ENCODE results near the gene CPSF3.

Gene CPSF3

DNA sequence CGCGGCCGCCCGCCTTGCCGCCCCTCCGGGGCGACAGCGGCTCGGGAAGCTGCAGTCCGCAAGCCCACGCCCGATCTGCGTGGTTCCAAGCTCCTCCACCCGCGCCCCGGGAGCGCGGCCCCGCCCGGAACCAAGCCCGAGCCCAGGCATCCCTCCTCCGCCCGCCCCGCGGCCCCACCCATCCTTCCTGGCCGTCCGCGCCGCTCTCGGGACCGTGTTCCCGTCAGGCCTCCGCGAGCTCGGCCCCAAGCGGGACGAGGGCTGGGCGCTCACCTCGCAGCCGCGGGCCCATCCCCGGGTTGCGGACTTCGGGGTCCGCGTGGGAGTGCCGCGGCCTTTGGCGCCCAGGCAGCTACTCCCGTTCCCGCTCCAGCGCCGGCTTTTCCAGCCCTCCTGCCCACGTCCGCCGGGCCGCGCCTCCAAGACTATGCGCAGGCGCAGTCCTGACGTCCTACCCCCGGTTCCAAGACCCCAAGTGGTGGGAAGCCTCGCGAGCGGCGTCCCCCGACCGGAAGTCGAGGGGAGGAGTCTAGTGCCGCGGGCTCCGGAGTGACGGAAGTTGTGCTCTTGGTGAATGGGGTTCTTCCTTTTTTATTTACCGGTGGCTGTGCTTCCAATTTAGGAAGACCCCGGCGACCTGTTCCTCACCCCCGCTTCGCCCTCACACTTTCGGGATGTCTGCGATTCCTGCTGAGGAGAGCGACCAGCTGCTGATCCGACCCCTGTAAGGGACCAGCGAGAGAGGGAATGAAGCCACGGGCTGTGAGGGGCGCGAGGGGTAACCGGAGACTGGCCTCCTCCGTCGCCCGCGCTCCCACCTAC is at the start of gene CPSF3, which contains the start of gene ITGB1BP1:
Gene CPSF3, plus strand, starts transcription at position 555 of the 822 bp plus-strand sequence. Its CDS starts 120 bp downstream, at position 675.
Gene ITGB1BP1, minus strand, starts transcription at position 429 of the 822 bp plus-strand sequence. CDS start 4,831 bp downstream, outside the sequence.
- H3K4me3 ChIP-seq (ENCODE audit: low read length): peak within 1 kb of the TSS; percentile 87
- H3K36me3 ChIP-seq (ENCODE audit: insufficient read depth, low read length): peaks cover 3% of the 10 kb centered on the region
- no peaks in the 10 kb centered on the region for H3K9me3 ChIP-seq (ENCODE audit: low read length)
- H2AFZ ChIP-seq (ENCODE audit: low read depth, low read length): peak within 1 kb of the TSS; percentile 68
- H3K4me1 ChIP-seq (ENCODE audit: insufficient read depth, low read length): peaks cover 24% of the 10 kb centered on the region
- no peaks in the 10 kb centered on the region for H3K27me3 ChIP-seq (ENCODE audit: insufficient read depth, low read length)

DNA sequence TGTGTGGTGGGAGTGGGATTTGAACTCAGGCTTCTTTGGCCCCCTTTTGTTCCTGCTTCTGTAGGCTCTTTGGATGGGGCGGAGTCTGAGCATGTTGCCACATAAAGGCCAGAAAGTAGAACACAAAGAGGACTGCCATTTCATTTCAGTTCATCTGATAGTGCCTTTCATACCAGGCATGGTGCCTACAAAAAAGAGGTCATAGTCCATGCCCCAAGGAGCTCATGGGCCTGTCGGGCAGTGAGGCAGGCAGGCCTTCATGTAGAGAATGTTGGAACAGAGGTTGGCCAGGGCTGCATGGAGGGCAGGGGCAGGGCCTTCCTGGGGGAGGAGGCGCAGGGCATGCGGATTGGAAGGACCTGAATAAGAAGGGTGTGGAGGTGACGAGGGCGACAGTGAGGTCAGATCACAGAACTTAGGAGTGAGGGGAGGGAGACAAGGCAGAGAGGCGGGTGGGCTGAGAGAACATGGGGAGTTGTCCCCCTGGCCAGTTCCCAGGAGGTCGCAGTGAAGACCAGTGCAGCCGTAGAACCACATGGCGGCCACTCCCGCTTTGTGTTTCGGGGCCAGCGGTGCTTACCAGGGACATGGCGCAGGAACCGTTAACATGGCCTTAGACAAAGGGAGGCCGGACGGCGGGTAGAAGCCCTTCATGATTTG is 49.3 kb upstream of the CPSF3 start:
- no peaks in the 10 kb centered on the region for H3K27me3 ChIP-seq (ENCODE audit: insufficient read depth, low read length)
- no peaks in the 10 kb centered on the region for H3K9me3 ChIP-seq (ENCODE audit: low read length)
- peaks cover 84% of the 10 kb centered on the region for H3K36me3 ChIP-seq (ENCODE audit: insufficient read depth, low read length)
- no peaks in the 10 kb centered on the region for H3K4me1 ChIP-seq (ENCODE audit: insufficient read depth, low read length)
- no peak overlapping the region for H3K4me3 ChIP-seq (ENCODE audit: low read length)
- H2AFZ ChIP-seq (ENCODE audit: low read depth, low read length): no peak overlapping the region

GRCh38 chr2:9375857-9376428 is 47.5 kb upstream of the CPSF3 start:
- no peaks in the 10 kb centered on the region for H3K27me3 ChIP-seq (ENCODE audit: insufficient read depth, low read length)
- H3K4me1 ChIP-seq (ENCODE audit: insufficient read depth, low read length): no peaks in the 10 kb centered on the region
- no peak overlapping the region for H3K4me3 ChIP-seq (ENCODE audit: low read length)
- H2AFZ ChIP-seq (ENCODE audit: low read depth, low read length): no peak overlapping the region
- peaks cover 73% of the 10 kb centered on the region for H3K36me3 ChIP-seq (ENCODE audit: insufficient read depth, low read length)
- H3K9me3 ChIP-seq (ENCODE audit: low read length): no peaks in the 10 kb centered on the region

- peaks cover 71% of the 10 kb centered on the region for H3K36me3 ChIP-seq (ENCODE audit: insufficient read depth, low read length)
- no peak overlapping the region for H2AFZ ChIP-seq (ENCODE audit: low read depth, low read length)
- no peaks in the 10 kb centered on the region for H3K9me3 ChIP-seq (ENCODE audit: low read length)
- H3K4me1 ChIP-seq (ENCODE audit: insufficient read depth, low read length): no peaks in the 10 kb centered on the region
- no peak overlapping the region for H3K4me3 ChIP-seq (ENCODE audit: low read length)
- no peaks in the 10 kb centered on the region for H3K27me3 ChIP-seq (ENCODE audit: insufficient read depth, low read length)
These were observed 45.9 kb upstream of the CPSF3 start for GRCh38 chr2:9377461-9378097.

GRCh38 chr2:9378433-9379390 is 44.7 kb upstream of the CPSF3 start:
- Histone ChIP-seq H3K4me1 (ENCODE audit: insufficient read depth, low read length) (no peaks in the 10 kb centered on the region), H3K36me3 (ENCODE audit: insufficient read depth, low read length) (peaks cover 74% of the 10 kb centered on the region), H2AFZ (ENCODE audit: low read depth, low read length) (no peak overlapping the region), H3K4me3 (ENCODE audit: low read length) (no peak overlapping the region), H3K9me3 (ENCODE audit: low read length) (no peaks in the 10 kb centered on the region), H3K27me3 (ENCODE audit: insufficient read depth, low read length) (no peaks in the 10 kb centered on the region)

DNA sequence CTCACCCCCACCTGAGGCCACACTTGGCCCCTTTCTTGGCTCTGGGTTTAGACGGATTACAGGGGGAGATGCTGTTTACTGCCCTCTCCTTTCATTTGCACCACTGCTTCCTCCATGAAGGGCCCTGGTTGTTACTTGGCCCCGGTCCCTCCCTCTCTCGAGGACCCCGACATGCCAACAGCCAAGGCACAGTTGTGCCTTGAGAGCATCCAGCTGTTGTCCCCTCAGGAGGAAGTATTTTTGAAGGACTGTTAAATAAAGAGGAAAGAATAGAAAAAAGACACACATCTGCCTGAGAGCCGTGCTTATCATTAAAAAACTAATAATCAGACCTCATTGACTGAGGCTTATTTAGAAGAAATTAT is 44.1 kb upstream of the CPSF3 start:
- H3K27me3 ChIP-seq (ENCODE audit: insufficient read depth, low read length): no peaks in the 10 kb centered on the region
- peaks cover 75% of the 10 kb centered on the region for H3K36me3 ChIP-seq (ENCODE audit: insufficient read depth, low read length)
- H3K4me3 ChIP-seq (ENCODE audit: low read length): no peak overlapping the region
- no peaks in the 10 kb centered on the region for H3K4me1 ChIP-seq (ENCODE audit: insufficient read depth, low read length)
- H2AFZ ChIP-seq (ENCODE audit: low read depth, low read length): no peak overlapping the region
- no peaks in the 10 kb centered on the region for H3K9me3 ChIP-seq (ENCODE audit: low read length)

GRCh38 chr2:9380702-9381628 is 42.5 kb upstream of the CPSF3 start:
- peaks cover 79% of the 10 kb centered on the region for H3K36me3 ChIP-seq (ENCODE audit: insufficient read depth, low read length)
- H3K27me3 ChIP-seq (ENCODE audit: insufficient read depth, low read length): no peaks in the 10 kb centered on the region
- no peaks in the 10 kb centered on the region for H3K4me1 ChIP-seq (ENCODE audit: insufficient read depth, low read length)
- no peaks in the 10 kb centered on the region for H3K9me3 ChIP-seq (ENCODE audit: low read length)
- no peak overlapping the region for H2AFZ ChIP-seq (ENCODE audit: low read depth, low read length)
- no peak overlapping the region for H3K4me3 ChIP-seq (ENCODE audit: low read length)

- peaks cover 75% of the 10 kb centered on the region for H3K36me3 ChIP-seq (ENCODE audit: insufficient read depth, low read length)
- H3K4me1 ChIP-seq (ENCODE audit: insufficient read depth, low read length): no peaks in the 10 kb centered on the region
- H2AFZ ChIP-seq (ENCODE audit: low read depth, low read length): no peak overlapping the region
- no peaks in the 10 kb centered on the region for H3K9me3 ChIP-seq (ENCODE audit: low read length)
- no peaks in the 10 kb centered on the region for H3K27me3 ChIP-seq (ENCODE audit: insufficient read depth, low read length)
- H3K4me3 ChIP-seq (ENCODE audit: low read length): no peak overlapping the region
These were observed 40.7 kb upstream of the CPSF3 start for GRCh38 chr2:9382604-9383235.

DNA sequence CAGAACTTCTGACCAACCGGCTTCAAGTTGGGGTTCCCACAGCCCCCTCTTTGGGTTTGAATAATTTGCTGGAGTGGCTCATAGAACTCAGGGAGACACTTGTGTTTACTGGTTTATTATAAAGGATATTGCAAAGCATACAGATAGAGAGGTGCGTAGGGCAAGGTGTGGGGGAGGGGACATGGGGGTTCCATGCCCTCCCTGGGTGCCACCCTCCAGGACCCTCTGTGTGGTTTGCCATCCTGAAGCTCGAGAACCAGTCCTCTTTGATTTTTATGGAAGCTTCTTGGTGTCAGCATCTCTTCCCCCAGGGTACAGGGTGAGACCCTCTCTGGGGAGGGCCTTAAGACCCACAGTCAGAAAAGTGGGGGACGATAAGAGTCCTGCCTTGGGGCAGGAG is 38.9 kb upstream of the CPSF3 start:
- Histone ChIP-seq H3K27me3 (ENCODE audit: insufficient read depth, low read length) (no peaks in the 10 kb centered on the region), H2AFZ (ENCODE audit: low read depth, low read length) (no peak overlapping the region), H3K36me3 (ENCODE audit: insufficient read depth, low read length) (peaks cover 75% of the 10 kb centered on the region), H3K9me3 (ENCODE audit: low read length) (no peaks in the 10 kb centered on the region), H3K4me1 (ENCODE audit: insufficient read depth, low read length) (no peaks in the 10 kb centered on the region), H3K4me3 (ENCODE audit: low read length) (no peak overlapping the region)

DNA sequence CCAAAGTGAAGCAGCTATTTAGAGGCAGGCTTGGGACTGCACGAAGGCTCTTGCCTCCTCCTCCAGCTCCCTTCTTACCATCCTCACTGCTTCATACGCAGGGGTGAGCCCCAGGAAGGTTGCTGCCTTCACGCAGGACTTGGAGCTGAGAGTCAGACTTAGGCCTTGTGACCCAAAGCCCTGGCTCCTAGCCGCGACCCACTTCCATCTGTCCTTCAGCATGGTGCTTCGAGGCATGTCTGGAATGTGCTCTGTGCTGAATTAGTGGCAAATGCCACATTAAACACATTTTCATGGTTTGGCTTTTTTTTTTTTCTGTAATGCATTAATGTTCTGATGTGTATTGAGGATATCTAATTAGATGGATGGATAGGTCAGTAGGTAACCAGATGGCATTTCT is 37.6 kb upstream of the CPSF3 start:
- Histone ChIP-seq H3K36me3 (ENCODE audit: insufficient read depth, low read length) (peaks cover 84% of the 10 kb centered on the region), H3K9me3 (ENCODE audit: low read length) (no peaks in the 10 kb centered on the region), H2AFZ (ENCODE audit: low read depth, low read length) (no peak overlapping the region), H3K4me3 (ENCODE audit: low read length) (no peak overlapping the region), H3K27me3 (ENCODE audit: insufficient read depth, low read length) (no peaks in the 10 kb centered on the region), H3K4me1 (ENCODE audit: insufficient read depth, low read length) (no peaks in the 10 kb centered on the region)

GRCh38 chr2:9388199-9388681 is 35.2 kb upstream of the CPSF3 start:
- Histone ChIP-seq H3K9me3 (ENCODE audit: low read length) (no peaks in the 10 kb centered on the region), H3K36me3 (ENCODE audit: insufficient read depth, low read length) (peaks cover 76% of the 10 kb centered on the region), H3K27me3 (ENCODE audit: insufficient read depth, low read length) (no peaks in the 10 kb centered on the region), H2AFZ (ENCODE audit: low read depth, low read length) (no peak overlapping the region), H3K4me1 (ENCODE audit: insufficient read depth, low read length) (peaks cover 12% of the 10 kb centered on the region), H3K4me3 (ENCODE audit: low read length) (no peak overlapping the region)

Measured in neuron (in vitro differentiated cells).